ENCODE measurements around the gene EMC1. TPM values are rescaled to one million over a fixed set of nuclear protein-coding genes. Genes with fewer than 3 reads are reported as not detected.
"Not testable (repeated sequence)": the region's sequence is repeated elsewhere in the genome, so short reads cannot be mapped to it uniquely, and the experiment has no call there.

EMC1 gene
- total RNA-seq, 1 donor from 2014 or later = 63.8 TPM

- no peaks in the 10 kb centered on the region for H3K9me3 Mint-ChIP-seq
- no peak overlapping the region for H3K4me3 Mint-ChIP-seq
- H3K27me3 Mint-ChIP-seq (ENCODE audit: low read depth) = no peaks in the 10 kb centered on the region
- peaks cover 35% of the 10 kb centered on the region for H3K36me3 Mint-ChIP-seq
- H3K4me1 Mint-ChIP-seq = no peaks in the 10 kb centered on the region
- DNase-seq (ENCODE audit: low spot score in 2 of 2, unreplicated experiment in 2 of 2) = no peak
- TF ChIP-seq CTCF (IDR thresholded peaks at IDR 0.05; ENCODE audit: unreplicated experiment) = no peak
- H3K27ac Mint-ChIP-seq = no peak overlapping the region
Measured at GRCh38 chr1:19232524-19232846, 18.8 kb downstream of the EMC1 start.

- H3K27me3 Mint-ChIP-seq (ENCODE audit: low read depth); H3K9me3 Mint-ChIP-seq; H3K4me1 Mint-ChIP-seq; H3K4me3 Mint-ChIP-seq; H3K27ac Mint-ChIP-seq; DNase-seq (ENCODE audit: low spot score in 2 of 2, unreplicated experiment in 2 of 2): not testable (repeated sequence)
- H3K36me3 Mint-ChIP-seq = peaks cover 30% of the 10 kb centered on the region
Measured at GRCh38 chr1:19231736-19232523, 19.4 kb downstream of the EMC1 start.

- Mint-ChIP-seq H3K27me3 (ENCODE audit: low read depth) (no peaks in the 10 kb centered on the region), H3K27ac (no peak overlapping the region), H3K36me3 (peaks cover 37% of the 10 kb centered on the region), H3K9me3 (no peaks in the 10 kb centered on the region), H3K4me3 (no peak overlapping the region), H3K4me1 (no peaks in the 10 kb centered on the region)
- TF ChIP-seq CTCF (IDR thresholded peaks at IDR 0.05; ENCODE audit: unreplicated experiment) = no peak
- DNase-seq (ENCODE audit: low spot score in 2 of 2, unreplicated experiment in 2 of 2) = no peak
Measured at GRCh38 chr1:19229828-19230325, 21.4 kb downstream of the EMC1 start.

GRCh38 chr1:19229229-19229628, 22.1 kb downstream of the EMC1 start:
- Mint-ChIP-seq H3K36me3 (peaks cover 44% of the 10 kb centered on the region), H3K4me3 (no peak overlapping the region), H3K27ac (no peak overlapping the region), H3K4me1 (no peaks in the 10 kb centered on the region), H3K27me3 (ENCODE audit: low read depth) (no peaks in the 10 kb centered on the region), H3K9me3 (no peaks in the 10 kb centered on the region)
- TF ChIP-seq CTCF (IDR thresholded peaks at IDR 0.05; ENCODE audit: unreplicated experiment) = no peak
- no peak for DNase-seq (ENCODE audit: low spot score in 2 of 2, unreplicated experiment in 2 of 2)

- Mint-ChIP-seq H3K27me3 (ENCODE audit: low read depth) (no peaks in the 10 kb centered on the region), H3K4me3 (no peak overlapping the region), H3K9me3 (no peaks in the 10 kb centered on the region), H3K36me3 (peaks cover 46% of the 10 kb centered on the region), H3K4me1 (no peaks in the 10 kb centered on the region), H3K27ac (no peak overlapping the region)
- TF ChIP-seq CTCF (IDR thresholded peaks at IDR 0.05; ENCODE audit: unreplicated experiment) = no peak
- no peak for DNase-seq (ENCODE audit: low spot score in 2 of 2, unreplicated experiment in 2 of 2)
Measured at GRCh38 chr1:19222979-19223824, 28.1 kb downstream of the EMC1 start.

GRCh38 chr1:19222573-19222972, 28.8 kb downstream of the EMC1 start:
- peaks cover 49% of the 10 kb centered on the region for H3K36me3 Mint-ChIP-seq
- no peaks in the 10 kb centered on the region for H3K27me3 Mint-ChIP-seq (ENCODE audit: low read depth)
- no peak for TF ChIP-seq CTCF (IDR thresholded peaks at IDR 0.05; ENCODE audit: unreplicated experiment)
- DNase-seq (ENCODE audit: low spot score in 2 of 2, unreplicated experiment in 2 of 2) = no peak
- H3K27ac Mint-ChIP-seq = no peak overlapping the region
- H3K4me3 Mint-ChIP-seq = no peak overlapping the region
- no peaks in the 10 kb centered on the region for H3K9me3 Mint-ChIP-seq
- no peaks in the 10 kb centered on the region for H3K4me1 Mint-ChIP-seq

Measured in mesothelial cell of epicardium (in vitro differentiated cells).